PC-3 (cell line): Measurements from ENCODE around the gene METAP1. TPM values are rescaled to one million over a fixed set of nuclear protein-coding genes. Genes with fewer than 3 reads are reported as not detected.

Source experiments
- ATAC-seq: fragments of 200-7000 bp; cut with Tn5 transposase; 2 replicates; pipeline ENCODE4 v1.9.1; 2020; ENCODE audit warnings: mild to moderate bottlenecking, moderate library complexity
- BruUV-seq: library from RNA; stranded (reverse); fragments of 400-500 nt; replicated peaks from 2 replicates; lab custom pipeline; 2021; lab: Mats Ljungman, UMichigan
- CTCF ChIA-PET: fragments of 300-600 bp; sonication (Branson Sonifier 250); formaldehyde crosslinking; loops from one replicate; lab custom pipeline; 2022; ENCODE audit warnings: antibody characterized with exemption; lab: Charles Lee
- POLR2A ChIA-PET: fragments of 300-600 bp; sonication (Branson Sonifier 250); formaldehyde crosslinking; loops from one replicate; lab custom pipeline; 2022; ENCODE audit warnings: antibody characterized with exemption; ENCODE audit not compliant: unreplicated experiment; lab: Charles Lee
- DNase-seq: peaks from one replicate; pipeline ENCODE4 v3.0.0-alpha.2; 2015
- H2AFZ ChIP-seq: fragments of 300-600 bp; sonication (generic); 2 replicates; pipeline ENCODE4 v1.6.0; 2016; ENCODE audit warnings: antibody characterized with exemption, low read length
- H3F3A ChIP-seq: fragments of 300-600 bp; sonication (generic); one replicate; pipeline ENCODE4 v1.6.0; 2017; ENCODE audit warnings: antibody characterized with exemption, low read length, control low read depth, mild to moderate bottlenecking; ENCODE audit not compliant: unreplicated experiment
- H3K27ac ChIP-seq: fragments of 300-600 bp; sonication (generic); 2 replicates; pipeline ENCODE4 v1.5.1; 2016; ENCODE audit warnings: mild to moderate bottlenecking, low read length
- H3K27me3 ChIP-seq: fragments of 300-600 bp; sonication (generic); 2 replicates; pipeline ENCODE4 v1.6.1; 2016; ENCODE audit warnings: low read length, mixed read lengths
- H3K36me3 ChIP-seq: fragments of 300-600 bp; sonication (generic); 2 replicates; pipeline ENCODE4 v1.6.1; 2016; ENCODE audit warnings: low read depth, mixed run types, low read length, mixed read lengths
- H3K4me1 ChIP-seq: fragments of 300-600 bp; sonication (generic); 2 replicates; pipeline ENCODE4 v1.5.1; 2016; ENCODE audit warnings: low read length; ENCODE audit not compliant: insufficient read depth
- H3K4me2 ChIP-seq: fragments of 300-600 bp; sonication (generic); 2 replicates; pipeline ENCODE4 v1.6.0; 2016; ENCODE audit warnings: low read length
- H3K4me3 ChIP-seq: fragments of 300-600 bp; sonication (generic); 2 replicates; pipeline ENCODE4 v1.5.1; 2016; ENCODE audit warnings: mild to moderate bottlenecking, low read length, mixed read lengths
- H3K79me2 ChIP-seq: fragments of 300-600 bp; sonication (generic); 2 replicates; pipeline ENCODE4 v1.6.1; 2017; ENCODE audit warnings: low read length, mixed read lengths
- H3K9ac ChIP-seq: fragments of 300-600 bp; sonication (generic); 2 replicates; pipeline ENCODE4 v1.6.0; 2016; ENCODE audit warnings: mild to moderate bottlenecking, low read length
- H3K9me2 ChIP-seq: fragments of 300-600 bp; sonication (generic); replicated peaks from 2 replicates; pipeline ENCODE4 v1.6.1; 2016; ENCODE audit warnings: mixed run types, low read length, mixed read lengths
- H3K9me3 ChIP-seq: fragments of 300-600 bp; sonication (generic); 2 replicates; pipeline ENCODE4 v1.6.1; 2016; ENCODE audit warnings: low read length, mixed read lengths
- H4K20me1 ChIP-seq: fragments of 300-600 bp; sonication (generic); 2 replicates; pipeline ENCODE4 v1.6.1; 2016; ENCODE audit warnings: low read length, mixed read lengths
- CTCF ChIP-seq: fragments of 300-600 bp; sonication (generic); conservative IDR thresholded peaks from 2 replicates; pipeline ENCODE4 v1.5.1; 2017; ENCODE audit warnings: antibody characterized with exemption, low read depth, mild to moderate bottlenecking, low read length
- EZH2 ChIP-seq: fragments of 300-600 bp; sonication (generic); IDR thresholded peaks from one replicate; pipeline ENCODE4 v1.6.1; 2017; ENCODE audit warnings: antibody characterized with exemption, mild to moderate bottlenecking, low read length; ENCODE audit not compliant: unreplicated experiment
- EZH2phosphoT487 ChIP-seq: fragments of 300-600 bp; sonication (generic); IDR thresholded peaks from 2 replicates; pipeline ENCODE4 v1.6.1; 2018; ENCODE audit warnings: mild to moderate bottlenecking, antibody characterized with exemption, low read length, borderline replicate concordance
- intact Hi-C: fragments of 100-400 bp; cut with micrococcal nuclease; formaldehyde crosslinking; loops from 2 replicates; pipeline ENCODE4 v1.9.0; 2023
- total RNA-seq: library from RNA; depleted of rRNA; stranded (reverse); fragments of >200 nt; gene quantifications from 2 replicates; pipeline ENCODE4 v1.2.3, GENCODE V29; 2014

Gene METAP1
- total RNA-seq, 1 experiment from 2014 or later = 53.9 TPM

DNA sequence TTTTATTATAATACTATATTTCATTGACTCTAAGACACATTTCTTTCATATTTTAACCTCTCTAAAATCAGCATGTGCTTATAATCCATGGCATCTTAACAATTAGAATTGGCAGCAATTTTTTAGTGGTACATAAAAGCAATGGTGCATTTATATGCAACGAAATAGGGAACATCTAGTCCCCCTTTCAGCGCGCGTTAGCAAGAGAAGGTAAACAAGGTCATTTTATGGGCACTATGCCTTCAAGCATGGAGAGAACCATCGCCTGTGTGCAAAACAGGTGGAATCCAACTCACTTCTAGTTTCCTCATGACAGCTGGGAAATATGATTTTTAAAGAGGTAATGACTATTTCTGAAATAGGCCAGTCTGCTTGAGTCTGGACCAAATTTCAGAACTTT is 86.7 kb downstream of the METAP1 start:
- intact Hi-C loops = loop anchor here (5.0 kb wide), 1 partner anchor 820 kb away; the partner anchor contains the start of gene RAP1GDS1
- Histone ChIP-seq H3K9ac (no peak overlapping the region), H4K20me1 (no peaks in the 10 kb centered on the region), H3K4me1 (peaks cover 5% of the 10 kb centered on the region; the same call in 1 of the 2 replicates), H3K27me3 (no peaks in the 10 kb centered on the region), H2AFZ (no peak overlapping the region), H3K27ac (no peak overlapping the region), H3K4me2 (no peak overlapping the region), H3K9me3 (no peaks in the 10 kb centered on the region), H3F3A (no peaks in the 10 kb centered on the region), H3K9me2 (no peaks in the 10 kb centered on the region), H3K4me3 (no peak overlapping the region), H3K79me2 (peaks cover 28% of the 10 kb centered on the region), H3K36me3 (peaks cover 50% of the 10 kb centered on the region)
- ATAC-seq (no peak), DNase-seq (no peak)
- POLR2A ChIA-PET = no interaction called here
- CTCF ChIA-PET = no interaction called here
- BruUV-seq = no TSS peak
- TF ChIP-seq EZH2phosphoT487 (no peak), CTCF (no peak)

GRCh38 chr4:99084595-99084994 is 89.1 kb downstream of the METAP1 start:
- POLR2A ChIA-PET = no interaction called here
- Histone ChIP-seq H4K20me1 (no peaks in the 10 kb centered on the region), H3K9me3 (no peaks in the 10 kb centered on the region), H3K9me2 (no peaks in the 10 kb centered on the region), H3K27ac (no peak overlapping the region), H3K9ac (no peak overlapping the region), H3K36me3 (peaks cover 36% of the 10 kb centered on the region), H3K4me3 (no peak overlapping the region), H3K79me2 (peaks cover 47% of the 10 kb centered on the region), H3K4me1 (peaks cover 6% of the 10 kb centered on the region; the same call in 1 of the 2 replicates), H3K4me2 (no peak overlapping the region), H3K27me3 (no peaks in the 10 kb centered on the region), H3F3A (no peaks in the 10 kb centered on the region), H2AFZ (no peak overlapping the region)
- DNase-seq (no peak), ATAC-seq (no peak)
- intact Hi-C loops = loop anchor here (5.0 kb wide), 1 partner anchor 822 kb away; the partner anchor contains the start of gene RAP1GDS1
- BruUV-seq = no TSS peak
- TF ChIP-seq CTCF = no peak
- CTCF ChIA-PET = no interaction called here

- ChIA-PET POLR2A (interaction anchor here (0.6 kb wide), 1 partner anchor 161 kb away, joined by 10 read pairs; no protein-coding TSS in a partner anchor), CTCF (interaction anchor here (0.6 to 1.1 kb wide), 2 partner anchors 93 to 316 kb away, joined by 3 read pairs; partner anchors contain the start of gene METAP1)
- DNase-seq (peak; percentile 34), ATAC-seq (peak; percentile 35)
- peak overlapping the region; percentile 74 for H2AFZ ChIP-seq
- H3K9ac ChIP-seq = peak overlapping the region; percentile 84
- no peaks in the 10 kb centered on the region for H3K9me3 ChIP-seq
- peak overlapping the region; percentile 53; the same call in 1 of the 2 replicates for H3K27ac ChIP-seq
- BruUV-seq = TSS peak; percentile 73
- no peaks in the 10 kb centered on the region for H3F3A ChIP-seq
- TF ChIP-seq EZH2 (no peak), EZH2phosphoT487 (no peak), CTCF (no peak)
- peaks cover 5% of the 10 kb centered on the region; the same call in 1 of the 2 replicates for H3K4me1 ChIP-seq
- intact Hi-C loops = loop anchor here (1.0 kb wide), 1 partner anchor 93 kb away; the partner anchor contains the start of gene METAP1
- H3K4me3 ChIP-seq = peak overlapping the region; percentile 91
- H3K27me3 ChIP-seq = no peaks in the 10 kb centered on the region
- H3K36me3 ChIP-seq = peaks cover 20% of the 10 kb centered on the region
- peaks cover 52% of the 10 kb centered on the region for H3K79me2 ChIP-seq
- H3K9me2 ChIP-seq = no peaks in the 10 kb centered on the region
- peak overlapping the region; percentile 95 for H3K4me2 ChIP-seq
- no peaks in the 10 kb centered on the region for H4K20me1 ChIP-seq
Measured at GRCh38 chr4:99088023-99088449, 92.5 kb downstream of the METAP1 start.
